Measurements from ENCODE around the gene PRPH2. TPM values are rescaled to one million over a fixed set of nuclear protein-coding genes. Genes with fewer than 3 reads are reported as not detected.

The PRPH2 gene
- polyA plus RNA-seq, 1 experiment: 0.97 TPM

- Histone ChIP-seq H3K9me3 (ENCODE audit: control insufficient read depth, insufficient read depth, low read length) (peaks cover 2% of the 10 kb centered on the region; the same call in 1 of the 2 replicates), H3K27ac (ENCODE audit: low read depth, low read length) (no peak overlapping the region), H3K4me3 (ENCODE audit: low read depth, low read length) (no peak overlapping the region), H3K27me3 (ENCODE audit: control insufficient read depth, insufficient read depth, low read length) (peaks cover 2% of the 10 kb centered on the region)
- DNase-seq (ENCODE audit: low read depth, low spot score): no peak
- no peak for TF ChIP-seq CTCF (IDR thresholded peaks at IDR 0.05; ENCODE audit: low read depth, low read length)
- CTCF ChIA-PET: interaction anchor here (1.0 to 4.2 kb wide), 4 partner anchors 10 to 62 kb away, joined by 4 to 51 read pairs (median 12); partner anchors contain the start of gene TBCC
- POLR2A ChIA-PET: interaction anchor here (0.6 kb wide), 1 partner anchor 26 kb away, joined by 8 read pairs; no protein-coding TSS in a partner anchor
These were observed 2.4 kb upstream of the PRPH2 start for GRCh38 chr6:42724825-42725224.

- DNase-seq (ENCODE audit: low read depth, low spot score): no peak
- CTCF ChIA-PET: no interaction called here
- POLR2A ChIA-PET: no interaction called here
- Histone ChIP-seq H3K27me3 (ENCODE audit: control insufficient read depth, insufficient read depth, low read length) (peaks cover 2% of the 10 kb centered on the region), H3K4me3 (ENCODE audit: low read depth, low read length) (no peak overlapping the region), H3K27ac (ENCODE audit: low read depth, low read length) (no peak overlapping the region), H3K9me3 (ENCODE audit: control insufficient read depth, insufficient read depth, low read length) (no peaks in the 10 kb centered on the region)
- no peak for TF ChIP-seq CTCF (IDR thresholded peaks at IDR 0.05; ENCODE audit: low read depth, low read length)
These were observed 1.7 kb downstream of the PRPH2 start for GRCh38 chr6:42720739-42721138.

DNA sequence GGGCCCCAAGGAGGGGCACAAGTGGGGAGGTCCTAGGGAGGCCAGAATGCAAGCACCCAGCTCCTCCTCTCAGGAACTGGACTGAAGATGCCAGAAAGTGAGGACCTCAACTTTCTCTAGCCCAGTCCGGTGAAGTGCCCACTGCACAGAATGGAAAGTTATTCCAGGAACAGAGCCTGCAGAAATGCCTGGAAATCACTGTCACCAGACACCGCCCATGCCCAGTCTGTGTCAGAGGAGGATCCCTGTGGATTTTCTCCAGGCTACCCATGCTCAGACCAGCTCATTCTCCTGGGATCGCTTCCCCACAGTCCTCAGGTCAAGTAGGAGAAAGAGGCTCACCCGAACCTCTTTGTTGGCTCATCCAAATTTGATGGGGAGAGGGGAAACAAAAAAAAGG, 6.5 kb downstream of the PRPH2 start:
- ChIA-PET CTCF (interaction anchor here (0.6 to 2.3 kb wide), 4 partner anchors 10 to 185 kb away, joined by 5 to 15 read pairs (median 5); partner anchors contain the start of gene UBR2), POLR2A (interaction anchor here (0.6 kb wide), 2 partner anchors 11 to 67 kb away, joined by 3 read pairs; no protein-coding TSS in a partner anchor)
- Histone ChIP-seq H3K27ac (ENCODE audit: low read depth, low read length) (no peak overlapping the region), H3K9me3 (ENCODE audit: control insufficient read depth, insufficient read depth, low read length) (peaks cover 20% of the 10 kb centered on the region), H3K27me3 (ENCODE audit: control insufficient read depth, insufficient read depth, low read length) (no peaks in the 10 kb centered on the region), H3K4me3 (ENCODE audit: low read depth, low read length) (no peak overlapping the region)
- TF ChIP-seq CTCF (IDR thresholded peaks at IDR 0.05; ENCODE audit: low read depth, low read length): no peak
- no peak for DNase-seq (ENCODE audit: low read depth, low spot score)

- no peak overlapping the region for H3K4me3 ChIP-seq (ENCODE audit: low read depth, low read length)
- no peaks in the 10 kb centered on the region for H3K27me3 ChIP-seq (ENCODE audit: control insufficient read depth, insufficient read depth, low read length)
- POLR2A ChIA-PET: no interaction called here
- DNase-seq (ENCODE audit: low read depth, low spot score): no peak
- TF ChIP-seq CTCF (IDR thresholded peaks at IDR 0.05; ENCODE audit: low read depth, low read length): no peak
- peaks cover 20% of the 10 kb centered on the region for H3K9me3 ChIP-seq (ENCODE audit: control insufficient read depth, insufficient read depth, low read length)
- CTCF ChIA-PET: interaction anchor here (2.3 kb wide), 1 partner anchor 12 kb away, joined by 15 read pairs; no protein-coding TSS in a partner anchor
- H3K27ac ChIP-seq (ENCODE audit: low read depth, low read length): no peak overlapping the region
These were observed 8.2 kb downstream of the PRPH2 start for GRCh38 chr6:42714098-42714761.

- no peak for TF ChIP-seq CTCF (IDR thresholded peaks at IDR 0.05; ENCODE audit: low read depth, low read length)
- no peak overlapping the region for H3K27ac ChIP-seq (ENCODE audit: low read depth, low read length)
- ChIA-PET POLR2A (no interaction called here), CTCF (no interaction called here)
- H3K9me3 ChIP-seq (ENCODE audit: control insufficient read depth, insufficient read depth, low read length): peaks cover 20% of the 10 kb centered on the region
- no peaks in the 10 kb centered on the region for H3K27me3 ChIP-seq (ENCODE audit: control insufficient read depth, insufficient read depth, low read length)
- no peak for DNase-seq (ENCODE audit: low read depth, low spot score)
- H3K4me3 ChIP-seq (ENCODE audit: low read depth, low read length): no peak overlapping the region
These were observed 10.5 kb downstream of the PRPH2 start for GRCh38 chr6:42711930-42712329.

Measured in AG04450 (cell line).